Fibroblast of villous mesenchyme (primary cell): ENCODE data around the gene PTGER4. TPM values are rescaled to one million over a fixed set of nuclear protein-coding genes. Genes with fewer than 3 reads are reported as not detected.
"Not testable (repeated sequence)": the region's sequence is repeated elsewhere in the genome, so short reads cannot be mapped to it uniquely, and the experiment has no call there.

Source experiments
- DNase-seq: peaks from one replicate; pipeline ENCODE4 v3.0.0-alpha.2; 2010; ENCODE audit warnings: low read depth
- H3K4me3 ChIP-seq: 2 replicates; pipeline ENCODE4 v1.5.1; 2011; ENCODE audit warnings: low read depth, mild to moderate bottlenecking, low read length
- CTCF ChIP-seq: IDR thresholded peaks from 2 replicates; pipeline ENCODE4 v1.5.1; 2012; ENCODE audit warnings: low read depth, mild to moderate bottlenecking, low read length; ENCODE audit not compliant: insufficient read depth
- total RNA-seq: library from RNA; depleted of rRNA; stranded (reverse); fragments of >200 nt; gene quantifications from 2 replicates; pipeline ENCODE4 v1.2.3, GENCODE V29; 2012

Gene PTGER4
- total RNA-seq, 1 donor = 4.3 TPM

DNA sequence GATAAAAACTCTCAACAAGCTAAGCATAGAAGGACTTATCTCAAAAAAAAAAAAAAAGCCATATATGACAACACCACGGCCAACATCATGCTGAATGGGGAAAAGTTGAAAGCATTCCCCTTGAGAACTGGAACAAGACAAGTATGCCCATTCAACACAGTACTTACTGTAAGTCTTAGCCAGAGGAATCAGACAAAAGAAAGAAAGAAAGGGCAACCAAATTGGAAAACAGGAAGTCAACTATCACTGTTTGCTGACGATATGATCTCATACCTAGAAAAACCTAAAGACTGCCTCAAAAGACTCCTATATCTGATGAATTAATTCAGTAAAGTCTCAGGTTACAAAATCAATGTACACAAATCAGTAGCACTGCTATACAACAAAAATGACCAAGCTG is 24.6 kb upstream of the PTGER4 start:
- TF ChIP-seq CTCF = no peak
- no peak overlapping the region for H3K4me3 ChIP-seq
- DNase-seq = no peak

DNA sequence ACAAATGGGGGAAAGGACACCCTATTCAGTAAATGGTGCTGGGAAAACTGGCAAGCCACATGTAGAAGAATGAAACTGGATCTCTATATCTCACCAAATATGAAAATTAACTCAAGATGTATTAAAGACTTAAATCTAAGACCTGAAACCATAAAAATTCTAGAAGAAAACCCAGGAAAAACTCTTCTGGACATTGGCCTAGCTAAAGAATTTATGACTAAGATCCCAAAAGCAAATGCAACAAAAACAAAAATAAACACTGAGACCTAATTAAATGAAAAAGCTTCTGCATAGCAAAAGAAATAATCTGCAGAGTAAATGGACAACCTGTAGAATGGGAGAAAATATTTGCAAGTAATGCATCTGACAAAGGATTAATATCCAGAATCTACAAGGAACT is 23.6 kb upstream of the PTGER4 start:
- DNase-seq, H3K4me3 ChIP-seq: not testable (repeated sequence)

DNA sequence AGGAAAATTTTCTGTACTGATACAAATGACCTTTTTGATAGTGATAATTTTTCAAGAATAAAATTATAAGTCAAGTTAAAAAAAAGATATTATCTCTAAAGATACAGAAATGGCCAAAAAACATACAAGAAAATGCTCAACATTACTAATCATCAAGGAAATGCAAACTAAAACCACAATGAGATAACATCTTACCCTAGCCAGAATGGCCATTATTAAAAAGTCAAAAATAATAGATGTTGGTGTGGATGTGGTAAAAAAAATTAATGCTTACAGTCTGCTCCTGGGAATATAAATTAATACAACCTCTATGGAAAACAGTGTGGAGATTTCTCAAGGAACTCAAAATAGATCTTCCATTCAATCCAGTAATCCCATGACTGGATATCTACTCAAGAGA is 22.9 kb upstream of the PTGER4 start:
- no peak for DNase-seq
- no peak overlapping the region for H3K4me3 ChIP-seq
- no peak for TF ChIP-seq CTCF

DNA sequence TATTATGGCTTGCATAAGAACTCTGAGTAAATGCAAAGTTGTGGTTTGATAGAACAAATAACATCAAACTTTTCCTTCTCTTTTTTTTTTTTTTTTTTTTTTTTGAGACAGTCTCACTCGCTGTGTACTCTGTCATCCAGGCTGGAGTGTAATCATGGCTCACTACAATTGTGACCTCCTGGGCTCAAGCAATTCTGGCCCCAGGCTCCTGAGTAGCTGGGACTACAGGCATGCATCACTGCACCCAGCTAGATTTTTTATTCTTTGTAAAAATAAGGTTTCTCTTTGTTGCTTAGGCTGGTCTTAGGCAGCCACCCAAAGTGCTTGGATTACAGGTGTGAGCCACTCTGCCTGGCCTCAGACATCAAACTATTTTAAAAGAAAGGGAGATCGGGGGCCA is 19.0 kb upstream of the PTGER4 start:
- no peak for TF ChIP-seq CTCF
- no peak overlapping the region for H3K4me3 ChIP-seq
- no peak for DNase-seq

DNA sequence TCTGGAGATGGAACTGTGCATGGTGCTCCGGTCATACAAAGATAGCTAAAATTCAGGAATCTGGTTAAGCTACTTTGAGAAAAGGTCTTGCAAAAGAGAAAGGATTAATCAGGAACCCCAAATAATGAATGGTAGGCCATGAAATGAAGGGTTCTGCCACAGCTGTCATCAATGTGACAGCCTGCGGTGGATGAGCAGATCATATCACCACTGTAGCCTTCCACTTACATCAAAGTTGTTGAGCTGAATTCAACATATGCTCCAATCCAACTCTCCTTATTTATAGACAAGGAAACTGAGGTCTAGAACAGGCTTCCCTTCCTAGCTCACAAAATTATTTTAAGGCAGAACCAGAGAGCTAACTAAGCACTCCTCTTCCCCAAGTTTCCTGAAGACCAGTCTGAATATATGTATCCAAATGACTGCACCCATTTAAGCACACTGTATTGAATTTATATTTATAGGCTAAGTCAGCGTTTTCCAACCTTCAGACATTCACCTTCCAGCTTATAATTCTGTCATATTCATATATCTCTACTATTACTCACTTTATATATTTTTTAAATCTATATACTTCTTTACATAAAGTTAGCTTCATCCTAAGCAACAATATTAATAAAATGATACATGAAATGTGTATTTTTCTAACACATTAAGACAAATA is 13.9 kb upstream of the PTGER4 start:
- no peak for DNase-seq
- H3K4me3 ChIP-seq = no peak overlapping the region
- no peak for TF ChIP-seq CTCF

GRCh38 chr5:40666657-40667056 is 13.1 kb upstream of the PTGER4 start:
- no peak overlapping the region for H3K4me3 ChIP-seq
- no peak for DNase-seq
- TF ChIP-seq CTCF = no peak

DNA sequence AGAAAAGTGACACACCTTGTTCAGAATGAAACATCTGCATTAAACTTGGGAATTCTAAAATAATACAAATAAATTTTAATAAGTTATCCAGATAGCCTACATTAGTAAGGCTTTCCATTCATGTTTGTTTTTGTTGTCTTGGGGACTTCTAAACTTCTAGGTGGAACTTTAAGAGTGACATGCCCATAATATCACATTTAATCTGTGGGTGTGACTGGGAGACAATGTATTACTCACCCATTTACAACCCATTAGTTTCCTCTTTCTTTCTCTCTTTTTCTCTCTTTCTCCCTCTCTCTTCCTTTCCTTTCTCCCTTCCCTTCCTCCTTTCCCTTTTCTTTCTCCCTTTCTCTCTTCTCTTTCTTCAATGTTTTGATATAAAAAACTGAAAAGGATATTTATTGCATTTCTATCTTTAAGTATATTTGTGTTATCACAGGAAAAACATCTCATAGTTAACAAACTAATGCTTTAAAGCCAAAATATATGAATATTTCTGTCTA is 12.5 kb upstream of the PTGER4 start:
- no peak overlapping the region for H3K4me3 ChIP-seq
- TF ChIP-seq CTCF = no peak
- DNase-seq = no peak
